RPMI8226 (cell line): ENCODE data around the gene STXBP3.
"Not testable (repeated sequence)": the region's sequence is repeated elsewhere in the genome, so short reads cannot be mapped to it uniquely, and the experiment has no call there.

Experiments used
- DNase-seq: peaks from one replicate; pipeline ENCODE4 v3.0.0-alpha.2; 2015

Gene STXBP3

GRCh38 chr1:108746382-108747170 lies at the start of gene STXBP3:
Gene STXBP3 (plus strand): TSS chr1:108746674. CDS start chr1:108746738, 64 bp downstream.
- peak; percentile 96 for DNase-seq

- DNase-seq, result no peak
These were observed 46.8 kb upstream of the STXBP3 start for GRCh38 chr1:108699375-108700332.

DNA sequence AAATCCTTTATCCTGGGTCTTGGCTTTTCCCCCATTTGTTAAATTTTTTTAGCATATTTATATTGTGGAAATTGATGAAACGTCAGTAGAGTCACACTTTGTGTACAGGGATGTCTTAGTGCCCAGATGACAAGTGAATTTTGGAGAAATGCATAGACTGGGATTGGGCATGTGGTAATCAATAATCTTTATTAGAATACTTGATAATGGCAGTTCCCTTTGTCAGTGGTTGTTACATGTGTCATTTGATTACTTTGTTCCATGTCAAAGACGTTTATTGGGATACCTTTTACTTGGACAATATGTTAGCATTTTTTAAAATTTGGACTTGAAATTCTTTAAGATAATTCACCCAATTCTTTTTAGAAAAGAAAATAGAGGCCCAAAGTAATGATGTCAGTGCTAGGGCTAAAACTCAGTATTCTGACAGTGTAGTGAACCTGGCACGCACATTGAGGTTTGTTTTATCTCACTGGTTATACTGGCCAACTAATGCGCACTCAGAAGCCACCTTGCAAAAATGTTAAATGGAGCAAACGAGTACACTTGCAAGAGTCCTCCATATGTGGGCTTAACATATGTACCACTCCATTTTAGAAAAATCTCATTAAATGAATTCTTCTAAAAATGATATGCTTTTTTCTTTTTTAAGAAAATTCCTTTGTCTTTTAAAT lies 45.2 kb upstream of the STXBP3 start:
- no peak for DNase-seq

- not testable (repeated sequence) for DNase-seq
These were observed 44.4 kb upstream of the STXBP3 start for GRCh38 chr1:108702109-108702508.

DNA sequence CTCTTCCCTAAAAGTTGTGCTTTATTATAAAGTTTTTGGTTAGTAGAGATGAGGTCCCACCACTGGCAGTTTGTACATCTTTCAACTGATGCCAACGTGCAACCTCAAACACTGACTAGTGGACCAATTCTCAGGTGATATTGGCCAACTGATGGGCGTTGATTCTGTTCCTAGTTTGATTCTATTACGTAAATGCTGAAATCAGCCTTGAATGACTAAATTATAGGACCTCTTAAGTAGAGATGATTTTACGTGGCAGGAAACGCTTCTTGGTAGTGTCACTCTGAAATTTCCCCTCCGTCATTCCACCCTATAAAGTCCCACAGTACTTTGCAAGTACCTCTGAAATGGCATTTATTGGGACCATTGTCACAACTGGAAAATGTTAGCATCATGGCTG lies 42.5 kb upstream of the STXBP3 start:
- no peak for DNase-seq

DNA sequence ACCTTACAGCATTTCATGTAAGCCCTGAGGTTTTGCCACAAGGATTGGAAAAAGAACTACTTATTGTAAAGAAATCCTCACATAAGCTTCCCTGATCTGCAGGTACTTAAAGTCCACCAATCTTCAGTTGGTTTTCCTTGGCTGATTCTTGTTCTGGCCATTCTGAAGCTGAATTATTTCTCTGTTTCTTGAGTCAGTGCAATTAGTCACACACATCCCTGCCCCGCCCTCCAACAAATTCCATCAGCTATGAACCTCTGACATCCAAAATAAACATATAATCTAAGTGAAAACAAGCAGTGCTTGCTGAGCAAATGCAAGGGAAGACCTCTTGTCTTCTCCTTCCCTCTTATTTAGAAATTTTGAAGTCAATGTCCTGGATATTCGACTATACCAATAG lies 42.0 kb upstream of the STXBP3 start:
- no peak for DNase-seq

DNA sequence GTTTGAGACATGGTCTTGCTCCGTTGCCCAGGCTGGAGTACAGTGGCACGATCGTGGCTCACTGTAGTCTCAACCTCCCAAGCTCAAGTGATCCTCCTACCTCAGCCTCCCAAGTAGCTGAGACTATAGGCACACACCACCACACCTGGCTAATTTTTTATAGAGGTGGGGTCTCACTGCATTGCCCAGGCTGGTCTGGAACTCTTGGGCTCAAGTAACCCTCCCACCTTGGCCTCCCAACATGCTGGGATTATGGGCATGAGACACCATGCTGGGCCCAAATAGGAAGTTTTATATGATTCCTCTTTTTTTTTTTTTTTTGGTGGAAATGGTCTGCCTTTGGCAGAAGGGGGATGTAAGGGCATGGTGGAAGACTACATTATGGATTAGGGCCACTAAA lies 39.8 kb upstream of the STXBP3 start:
- DNase-seq, result no peak

- DNase-seq, result peak; percentile 11
These were observed 37.5 kb upstream of the STXBP3 start for GRCh38 chr1:108708691-108709660.

GRCh38 chr1:108712606-108713150 lies 33.8 kb upstream of the STXBP3 start, which contains the start of gene FNDC7:
Gene FNDC7 (plus strand): TSS chr1:108712908. CDS start chr1:108712934, 26 bp downstream.
- DNase-seq, result no peak

DNA sequence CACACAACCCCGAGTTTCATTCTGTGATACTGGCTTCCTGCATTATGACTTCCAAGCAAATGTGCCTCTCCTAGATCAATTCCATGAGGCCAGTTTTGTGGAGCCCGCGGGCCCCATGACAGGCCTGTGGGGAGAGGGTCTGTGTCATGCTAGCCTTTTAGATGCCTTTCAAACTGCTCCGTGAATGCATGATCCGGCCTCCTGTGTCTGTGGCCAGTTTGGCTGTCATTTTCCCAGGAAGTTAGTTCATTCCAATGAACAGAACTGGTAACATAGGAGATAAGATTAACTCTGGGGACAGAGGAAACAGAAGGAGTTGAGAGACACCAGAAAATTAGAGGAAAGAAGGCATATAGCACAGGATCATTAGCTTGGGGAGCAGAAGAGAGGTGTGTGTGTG lies 30.5 kb upstream of the STXBP3 start:
- DNase-seq, result no peak

GRCh38 chr1:108716437-108717230 lies 29.8 kb upstream of the STXBP3 start:
- no peak for DNase-seq

DNA sequence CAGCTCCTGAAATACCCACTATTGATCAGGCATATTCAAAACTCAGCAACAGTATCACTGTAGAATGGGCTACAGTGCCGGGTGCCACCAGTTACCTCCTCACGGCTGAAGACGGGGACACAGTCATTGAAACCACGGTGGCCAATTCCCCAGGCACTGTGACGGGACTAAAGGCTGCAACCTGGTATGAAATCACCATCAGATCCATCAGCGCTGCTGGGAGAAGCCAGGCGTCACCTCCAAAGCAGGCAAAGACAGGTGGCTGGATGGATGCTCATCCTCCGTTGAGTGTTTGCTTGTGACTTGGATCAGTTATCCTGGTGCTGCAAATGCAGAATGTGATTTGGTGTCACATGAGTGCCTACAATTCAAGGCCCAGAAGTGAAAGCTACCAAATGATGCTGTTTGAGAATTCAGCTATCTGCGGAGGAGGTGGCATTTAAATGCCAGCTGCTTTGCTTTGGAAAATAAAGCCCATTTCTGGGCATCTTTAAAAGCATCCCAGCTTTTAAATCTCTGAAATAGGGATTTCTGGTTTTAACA lies 28.6 kb upstream of the STXBP3 start:
- no peak for DNase-seq

DNA sequence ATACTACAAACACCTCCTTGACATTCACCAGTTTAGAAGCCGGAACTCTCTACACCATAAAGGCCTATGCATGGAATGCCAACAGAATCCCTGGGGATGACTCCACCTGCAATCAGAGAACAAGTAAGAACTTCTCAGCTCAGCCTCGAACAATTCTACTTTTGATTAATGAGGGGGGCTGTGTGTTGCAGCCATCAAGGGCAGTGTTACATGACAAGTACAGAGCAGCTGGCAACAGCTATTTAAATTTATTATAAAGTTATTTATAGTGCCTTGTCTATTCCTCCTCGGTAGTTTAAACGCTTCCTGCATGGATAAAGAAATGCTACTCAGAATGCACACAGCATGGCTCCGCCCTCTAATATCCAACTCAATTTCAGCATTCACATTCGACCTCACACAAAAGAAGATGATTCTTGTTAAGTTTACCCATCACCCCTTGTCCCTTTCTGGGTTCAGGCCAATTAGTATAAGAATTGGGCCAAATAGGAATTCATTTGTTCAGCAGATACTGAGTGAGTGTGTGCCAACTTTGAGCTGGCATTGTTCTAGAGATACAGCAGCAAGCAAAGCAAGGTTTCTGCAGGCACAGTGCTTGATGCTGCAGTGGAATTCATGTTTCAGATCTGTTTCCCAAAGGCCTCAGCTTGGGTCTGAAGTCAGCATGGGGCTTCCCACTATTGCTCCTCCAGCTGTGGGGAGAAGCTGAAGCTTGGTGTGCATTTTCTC lies 27.4 kb upstream of the STXBP3 start:
- no peak for DNase-seq

GRCh38 chr1:108719656-108720435 lies 26.6 kb upstream of the STXBP3 start:
- DNase-seq, result peak; percentile 15

GRCh38 chr1:108722292-108722691 lies 24.2 kb upstream of the STXBP3 start:
- DNase-seq, result peak; percentile 19

GRCh38 chr1:108725906-108726305 lies 20.6 kb upstream of the STXBP3 start:
- DNase-seq, result no peak

GRCh38 chr1:108728327-108728923 lies 18.0 kb upstream of the STXBP3 start:
- DNase-seq, result no peak

GRCh38 chr1:108729481-108729880 lies 17.0 kb upstream of the STXBP3 start:
- DNase-seq, result no peak
